Smooth muscle cell of the brain vasculature (primary cell): ENCODE data around the gene PDGFB.
"Not testable (repeated sequence)": the region's sequence is repeated elsewhere in the genome, so short reads cannot be mapped to it uniquely, and the experiment has no call there.

ENCODE experiments used
- DNase-seq: peaks from one replicate; pipeline ENCODE4 v3.0.0-alpha.2; 2012; ENCODE audit warnings: low read depth, low spot score

PDGFB gene

GRCh38 chr22:39229075-39229474, 15.7 kb downstream of the PDGFB start:
- no peak for DNase-seq

GRCh38 chr22:39227542-39228272, 17.1 kb downstream of the PDGFB start:
- no peak for DNase-seq

DNA sequence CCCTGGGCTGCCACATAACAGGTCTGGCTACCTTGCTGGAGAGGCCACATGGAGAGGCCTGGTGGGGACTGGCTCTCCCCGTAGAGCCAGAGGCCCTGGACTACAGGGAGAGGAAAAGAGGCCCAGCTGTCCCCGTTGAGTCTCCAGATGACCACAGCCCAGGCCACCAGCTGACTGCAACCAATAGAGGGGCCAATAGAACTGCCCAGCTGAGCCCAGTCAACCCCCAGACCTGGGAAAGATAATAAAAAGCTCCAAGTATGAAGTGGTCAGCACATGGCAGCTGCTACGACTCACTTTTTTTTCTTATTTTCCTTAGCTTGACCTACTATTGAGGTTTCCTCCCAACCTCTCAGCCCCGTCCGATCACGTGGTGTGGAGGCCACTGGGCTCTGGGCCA, 18.4 kb downstream of the PDGFB start:
- DNase-seq: no peak

GRCh38 chr22:39225591-39225990, 19.2 kb downstream of the PDGFB start:
- DNase-seq: no peak

DNA sequence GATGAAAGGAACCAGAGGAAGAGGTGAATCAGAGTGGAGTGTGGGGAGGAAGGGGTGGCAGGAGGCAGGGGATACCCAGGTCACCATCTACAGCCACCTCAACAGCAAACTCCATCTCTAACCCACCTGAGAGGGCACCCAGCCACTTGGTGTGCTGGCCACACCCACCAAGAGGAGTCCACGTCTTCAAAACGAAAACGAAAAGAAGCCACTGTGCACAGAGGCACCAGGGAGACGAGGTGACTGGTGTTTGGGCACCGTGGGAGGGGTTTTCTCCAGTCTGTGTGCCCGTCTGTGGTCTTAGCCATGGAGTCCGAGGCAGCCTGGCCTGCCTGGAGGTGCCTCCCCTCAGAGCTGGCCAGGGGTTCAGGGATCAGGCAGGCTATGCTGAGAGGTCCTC, 20.2 kb downstream of the PDGFB start:
- DNase-seq: no peak

GRCh38 chr22:39223091-39223710, 21.6 kb downstream of the PDGFB start:
- no peak for DNase-seq

DNA sequence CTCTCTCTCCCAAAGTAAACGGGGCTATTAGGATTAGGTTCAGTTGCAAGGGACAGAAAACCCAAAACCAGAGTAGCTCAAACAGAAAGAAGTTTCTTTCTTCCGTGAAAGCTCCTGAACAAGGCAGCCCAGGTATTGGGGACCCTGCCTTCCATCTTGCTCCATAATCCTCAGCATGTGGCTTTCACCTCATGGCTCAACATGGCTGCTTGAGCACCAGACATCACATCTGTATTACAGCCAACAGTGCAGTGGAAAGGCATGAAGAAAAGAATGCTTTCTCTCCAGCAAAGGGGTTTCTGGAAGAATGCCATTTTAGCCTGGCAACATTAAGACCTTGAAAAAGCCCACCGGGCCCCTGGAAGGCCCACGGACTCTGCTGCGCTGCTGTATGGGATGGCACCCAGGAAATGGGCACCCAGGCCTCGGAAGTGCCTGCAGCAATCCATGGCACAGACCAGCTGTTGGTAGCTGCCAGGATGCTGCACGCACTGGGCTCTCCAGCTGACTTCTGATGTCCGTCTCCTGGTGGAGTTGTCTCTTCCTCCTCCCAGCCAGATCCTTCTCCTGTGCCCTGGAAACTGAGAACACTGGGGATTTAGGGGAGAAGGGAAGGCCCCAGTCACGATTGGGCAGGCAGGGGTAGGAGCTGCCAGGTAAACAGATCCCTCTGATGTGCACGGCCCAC, 22.6 kb downstream of the PDGFB start:
- no peak for DNase-seq

- no peak for DNase-seq
Measured at GRCh38 chr22:39220890-39221850, 23.6 kb downstream of the PDGFB start.

DNA sequence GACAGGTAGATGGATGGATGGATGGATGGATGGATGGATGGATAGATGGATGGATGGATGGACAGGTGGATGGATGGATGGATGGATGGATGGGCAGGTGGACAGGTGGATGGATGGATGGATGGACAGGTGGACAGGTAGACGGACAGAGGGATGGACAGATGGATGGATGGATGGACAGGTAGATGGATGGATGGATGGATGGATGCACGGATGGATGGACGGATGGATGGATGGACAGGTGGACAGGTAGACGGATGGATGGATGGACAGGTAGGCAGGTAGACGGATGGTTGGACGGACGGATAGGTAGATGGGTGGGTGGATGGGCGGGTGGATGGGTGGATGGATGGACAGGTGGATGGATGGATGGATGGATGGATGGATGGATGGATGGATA, 24.3 kb downstream of the PDGFB start:
- no peak for DNase-seq

GRCh38 chr22:39219071-39220039, 25.4 kb downstream of the PDGFB start:
- DNase-seq: no peak

- not testable (repeated sequence) for DNase-seq
Measured at GRCh38 chr22:39218432-39218831, 26.4 kb downstream of the PDGFB start.

GRCh38 chr22:39216143-39216490, 28.7 kb downstream of the PDGFB start:
- DNase-seq: no peak

DNA sequence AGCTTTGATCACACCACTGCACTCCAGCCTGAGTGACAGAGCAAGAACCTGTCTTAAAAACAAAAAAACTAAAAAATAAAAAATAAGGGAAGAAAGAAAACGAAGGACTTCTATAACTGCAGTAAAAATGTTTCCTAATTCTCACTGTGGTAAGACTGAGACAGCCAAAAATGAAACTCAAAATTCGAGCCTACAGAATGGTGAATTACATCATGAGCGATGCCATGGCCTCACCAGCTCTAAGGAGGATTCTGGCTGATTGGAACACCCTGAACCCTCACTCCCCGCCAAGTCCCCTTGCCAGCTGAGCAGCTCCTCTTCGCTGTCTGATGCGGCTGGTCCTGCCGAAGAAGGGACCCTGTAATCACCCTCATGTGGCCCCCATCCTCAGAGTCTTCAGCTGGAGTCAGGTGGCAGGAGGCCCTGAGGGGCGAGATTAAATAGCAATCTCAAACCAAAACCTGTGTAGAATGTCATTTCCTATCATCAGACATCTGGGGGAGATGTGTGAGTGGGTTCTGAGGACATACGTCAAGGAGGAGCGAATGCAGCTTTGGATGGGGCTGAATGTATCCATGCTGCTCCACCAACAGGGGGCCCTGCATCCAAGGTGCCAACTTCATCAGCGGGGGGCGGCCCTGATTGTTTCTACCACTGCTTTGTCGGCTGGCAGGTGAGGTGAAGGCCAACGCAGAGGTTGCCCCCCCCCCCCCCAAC, 29.2 kb downstream of the PDGFB start:
- DNase-seq: no peak

- DNase-seq: no peak
Measured at GRCh38 chr22:39215070-39215396, 29.7 kb downstream of the PDGFB start.

DNA sequence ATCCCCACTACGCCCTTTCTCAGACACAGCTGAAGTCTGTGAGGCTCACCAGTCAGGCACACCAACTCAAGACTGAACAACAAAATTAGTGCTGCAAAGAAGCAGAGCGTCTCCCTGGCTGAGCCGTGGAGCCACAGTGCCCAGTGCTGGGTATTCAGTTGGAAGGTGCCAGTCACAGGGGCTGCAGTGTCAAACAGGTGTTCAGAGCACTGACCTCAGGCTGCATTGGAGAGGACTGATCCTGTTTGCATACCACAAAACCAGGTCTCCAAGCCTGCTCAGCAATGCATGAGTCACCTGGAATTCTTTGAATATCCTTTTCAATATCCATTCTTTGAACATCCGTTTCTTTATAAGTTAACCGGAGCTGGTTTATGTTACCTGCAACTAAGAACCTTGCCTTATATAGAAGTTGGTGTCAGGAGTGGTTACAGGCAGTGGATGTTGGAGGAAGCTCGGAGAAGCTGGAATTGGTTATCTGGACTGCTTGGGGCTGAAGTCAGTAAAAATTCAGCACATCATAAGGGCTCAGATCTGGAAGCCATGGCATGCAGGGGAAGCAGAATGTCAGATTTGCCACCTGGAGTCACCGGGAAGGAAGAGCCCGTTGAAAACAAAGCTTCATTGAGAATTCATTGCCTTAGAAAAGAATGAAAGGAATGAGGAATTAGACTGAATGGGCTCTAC, 30.3 kb downstream of the PDGFB start:
- DNase-seq: no peak

DNA sequence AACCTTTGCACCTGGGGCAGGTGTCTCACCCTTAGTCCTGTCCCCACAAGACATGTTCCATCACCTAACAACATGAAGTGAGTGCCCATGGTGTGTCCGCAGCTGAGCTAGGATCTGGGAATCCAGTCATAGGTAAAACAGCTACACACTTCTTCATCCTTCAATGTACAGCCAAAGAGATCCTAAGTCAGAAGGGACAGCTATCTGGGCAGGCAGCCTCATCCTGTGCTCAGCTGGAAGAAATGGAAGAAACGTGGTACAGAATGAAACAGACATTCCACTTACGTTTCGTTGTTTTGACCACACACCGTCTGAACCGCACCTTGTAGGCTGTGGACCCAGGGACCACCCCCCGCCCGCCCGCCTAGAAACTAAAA, 30.8 kb downstream of the PDGFB start:
- no peak for DNase-seq

DNA sequence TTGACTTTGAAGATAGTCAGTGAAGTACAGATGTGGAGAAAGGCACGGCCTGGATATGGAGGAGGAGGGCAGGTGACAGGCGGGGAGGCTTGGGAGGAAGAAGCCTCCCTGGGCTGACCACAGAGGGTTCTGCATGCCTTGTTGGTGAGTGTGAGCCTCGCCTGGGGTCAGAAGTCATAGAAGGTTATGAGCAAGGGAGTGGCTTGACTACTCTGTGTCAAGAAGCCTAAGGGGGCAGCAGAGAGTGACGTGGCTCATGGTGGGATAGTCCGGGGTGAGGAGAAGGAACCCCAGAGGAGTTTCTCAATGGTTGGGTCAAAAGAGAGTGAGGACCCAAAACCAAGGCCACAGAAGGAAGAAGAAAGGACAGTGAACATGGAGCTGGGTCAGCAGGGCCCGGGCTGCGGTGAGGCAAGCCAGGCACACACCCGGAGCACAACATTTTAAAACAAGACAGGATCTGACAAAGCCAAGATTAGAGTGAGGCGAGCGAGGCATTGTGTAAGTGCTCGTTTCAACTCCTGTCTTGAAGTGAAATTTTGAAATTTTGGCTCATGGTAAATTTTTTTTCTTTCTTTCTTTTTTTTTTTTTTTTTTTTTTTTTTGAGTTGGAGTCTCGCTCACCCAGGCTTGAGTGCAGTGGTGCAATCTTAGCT, 31.9 kb downstream of the PDGFB start:
- no peak for DNase-seq

GRCh38 chr22:39209756-39210155, 35.0 kb downstream of the PDGFB start:
- DNase-seq: no peak

DNA sequence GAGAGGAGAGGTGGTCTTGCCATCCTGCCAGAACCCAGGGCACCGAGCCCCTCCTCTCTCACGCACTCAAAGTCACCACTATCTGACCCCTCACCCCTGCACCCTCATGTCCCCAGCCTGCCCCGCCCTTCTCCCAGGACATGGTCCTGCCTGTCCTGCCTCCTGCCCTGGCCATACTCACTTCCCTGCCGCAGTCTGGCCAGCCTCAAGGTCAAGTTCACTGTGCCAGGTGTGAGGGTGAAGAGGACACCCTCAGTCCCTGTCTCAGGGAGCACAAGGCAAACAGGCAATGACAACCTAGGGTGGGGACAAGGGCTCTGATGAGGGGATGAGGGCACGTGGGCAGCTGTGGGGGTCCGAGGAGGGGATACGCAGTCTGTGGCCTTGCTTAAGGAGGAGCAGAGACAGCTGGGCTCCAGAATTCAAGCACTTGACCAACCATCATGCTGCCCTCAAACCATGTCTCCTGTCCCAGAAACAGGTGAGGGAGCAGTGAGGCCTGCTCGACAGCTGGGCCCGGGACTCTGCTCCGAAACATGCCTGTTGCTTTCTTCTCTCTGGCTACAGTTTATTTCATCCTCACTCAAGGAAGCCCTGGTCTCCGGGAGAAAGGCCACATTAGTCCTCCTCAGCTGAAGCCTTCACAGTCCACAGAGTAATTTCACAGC, 36.6 kb downstream of the PDGFB start:
- no peak for DNase-seq
